ENCODE measurements around the gene SRBD1.

Gene SRBD1

GRCh38 chr2:45353879-45354278, 257.2 kb downstream of the SRBD1 start:
- no peak for DNase-seq

- DNase-seq: no peak
These were observed 258.6 kb downstream of the SRBD1 start for GRCh38 chr2:45352506-45352905.

GRCh38 chr2:45345331-45346234, 265.5 kb downstream of the SRBD1 start:
- no peak for DNase-seq

DNA sequence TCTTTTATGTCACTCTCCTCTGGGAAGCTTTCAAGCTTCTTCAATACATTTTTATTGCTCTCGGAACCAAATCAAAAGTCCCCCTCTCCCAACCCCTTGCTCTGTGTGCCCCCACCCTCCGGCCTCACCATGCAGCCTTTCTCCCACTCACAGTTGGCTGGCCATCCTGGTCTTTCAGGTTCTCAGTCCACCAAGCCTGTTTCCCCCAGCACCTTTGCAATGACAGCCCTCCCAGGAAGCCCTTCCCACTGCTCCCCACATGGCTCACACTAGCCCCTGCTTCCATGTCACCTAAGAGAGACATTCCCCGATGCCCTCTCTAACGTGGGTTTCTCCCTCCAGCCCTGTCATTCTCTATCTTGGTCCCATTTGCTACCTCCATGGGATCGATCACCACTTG, 266.6 kb downstream of the SRBD1 start:
- DNase-seq: no peak

DNA sequence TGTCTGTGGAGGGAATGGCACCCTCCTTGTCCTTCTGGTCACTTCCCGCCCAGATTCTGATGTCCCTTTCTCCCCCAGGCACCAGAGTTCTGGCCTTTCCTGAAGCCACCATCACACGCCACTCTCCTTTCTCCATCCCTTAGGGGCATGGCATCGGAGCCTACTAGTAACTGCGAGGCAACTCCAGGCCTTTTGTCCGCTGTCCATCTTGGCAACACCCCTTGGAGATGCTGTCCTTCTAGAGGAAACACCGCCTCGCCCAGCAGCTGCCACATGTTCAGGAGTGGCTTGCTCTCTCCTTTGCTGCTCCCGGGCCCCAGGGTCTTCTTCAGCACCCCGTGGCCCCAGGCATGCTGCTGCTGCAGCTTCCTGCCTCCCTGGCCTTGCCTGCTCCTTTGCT, 267.0 kb downstream of the SRBD1 start:
- no peak for DNase-seq

- no peak for DNase-seq
These were observed 267.6 kb downstream of the SRBD1 start for GRCh38 chr2:45343251-45344017.

DNA sequence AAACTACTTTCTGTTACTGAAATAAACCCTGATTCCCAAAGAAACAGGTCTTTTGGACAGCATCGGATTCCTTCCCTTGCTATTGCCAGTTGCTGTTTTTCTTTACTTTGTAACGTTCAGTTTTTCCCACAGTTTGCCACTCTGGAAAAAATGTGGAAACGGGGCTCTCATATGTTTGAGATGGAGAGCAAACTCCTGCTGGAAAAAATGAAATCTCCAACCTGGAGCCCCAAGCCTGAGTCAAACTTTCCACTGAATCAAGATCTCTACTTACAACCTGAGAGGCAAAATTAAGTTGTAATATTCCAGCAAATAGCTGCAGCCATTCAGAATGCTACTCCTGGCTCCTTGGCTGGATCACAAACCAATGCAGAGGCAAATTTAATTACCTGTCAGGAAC, 270.7 kb downstream of the SRBD1 start:
- DNase-seq: no peak

- DNase-seq: no peak
These were observed 271.8 kb downstream of the SRBD1 start for GRCh38 chr2:45339253-45339652.
